Adrenal gland (tissue), 5 donors: ENCODE results near the gene KLHL4.

Experiments
- POLR2A ChIP-seq, 2 donors: fragments of 450-650 bp; IDR thresholded peaks; one replicate each; pipeline ENCODE4 v1.6.1; 2017; ENCODE audit warnings: antibody characterized with exemption in 2 of 2, mild to moderate bottlenecking in 2 of 2, moderate library complexity in 1 of 2
- TF ChIP-seq, protein P1 (sequence below), 6 experiments: fragments of 450-650 bp in 4 of 6; fragments of 200-600 bp in 2 of 6; sonication (generic) in 1 of 6; IDR thresholded peaks; 1 replicate in 5 of 6; 2 replicates in 1 of 6; pipeline versions ENCODE4 v1.5.1 to v1.8.0; 2016 to 2021; ENCODE audit warnings: antibody characterized with exemption in 6 of 6, mild to moderate bottlenecking in 2 of 6, moderate library complexity in 1 of 6
- donor health status: DM: no; HTN: no; CAD: no.

DNA sequence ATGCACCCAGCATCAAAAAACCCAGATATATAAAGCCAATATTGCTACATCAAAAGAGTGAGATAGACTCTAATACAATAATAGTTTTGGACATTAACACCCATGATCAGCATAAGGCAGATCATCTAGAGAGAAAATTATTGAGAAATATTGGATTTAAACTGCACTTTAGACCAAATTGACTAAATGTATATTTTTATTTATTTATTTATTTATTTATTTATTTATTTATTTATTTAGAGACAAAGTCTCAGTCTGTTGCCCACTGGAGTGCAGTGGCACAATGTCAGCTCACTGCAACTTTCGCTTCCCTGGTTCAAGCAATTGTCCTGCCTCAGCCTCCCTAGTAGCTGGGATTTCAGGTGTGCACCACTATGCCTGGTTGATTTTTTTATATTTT is 193.0 kb downstream of the KLHL4 start:
- TF ChIP-seq, protein P1, sequence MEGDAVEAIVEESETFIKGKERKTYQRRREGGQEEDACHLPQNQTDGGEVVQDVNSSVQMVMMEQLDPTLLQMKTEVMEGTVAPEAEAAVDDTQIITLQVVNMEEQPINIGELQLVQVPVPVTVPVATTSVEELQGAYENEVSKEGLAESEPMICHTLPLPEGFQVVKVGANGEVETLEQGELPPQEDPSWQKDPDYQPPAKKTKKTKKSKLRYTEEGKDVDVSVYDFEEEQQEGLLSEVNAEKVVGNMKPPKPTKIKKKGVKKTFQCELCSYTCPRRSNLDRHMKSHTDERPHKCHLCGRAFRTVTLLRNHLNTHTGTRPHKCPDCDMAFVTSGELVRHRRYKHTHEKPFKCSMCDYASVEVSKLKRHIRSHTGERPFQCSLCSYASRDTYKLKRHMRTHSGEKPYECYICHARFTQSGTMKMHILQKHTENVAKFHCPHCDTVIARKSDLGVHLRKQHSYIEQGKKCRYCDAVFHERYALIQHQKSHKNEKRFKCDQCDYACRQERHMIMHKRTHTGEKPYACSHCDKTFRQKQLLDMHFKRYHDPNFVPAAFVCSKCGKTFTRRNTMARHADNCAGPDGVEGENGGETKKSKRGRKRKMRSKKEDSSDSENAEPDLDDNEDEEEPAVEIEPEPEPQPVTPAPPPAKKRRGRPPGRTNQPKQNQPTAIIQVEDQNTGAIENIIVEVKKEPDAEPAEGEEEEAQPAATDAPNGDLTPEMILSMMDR (IDR thresholded peaks at IDR 0.05), result no peak
- TF ChIP-seq POLR2A (IDR thresholded peaks at IDR 0.05), result no peak
